Smooth muscle cell (in vitro differentiated cells): ENCODE data around the gene REXO1. TPM values are rescaled to one million over a fixed set of nuclear protein-coding genes. Genes with fewer than 3 reads are reported as not detected.

Experiments
- DNase-seq: peaks from one replicate; lab custom pipeline; 2025; ENCODE audit not compliant: unreplicated experiment; lab: John Stamatoyannopoulos, UW
- H2AFZ ChIP-seq: fragments of 200-600 bp; sonication (generic); 2 replicates; pipeline ENCODE4 v1.6.0; 2016; ENCODE audit warnings: antibody characterized with exemption, low read depth, mild to moderate bottlenecking
- H3F3A ChIP-seq: fragments of 200-600 bp; sonication (generic); 2 replicates; pipeline ENCODE4 v1.6.0; 2017; ENCODE audit warnings: antibody characterized with exemption, low read depth
- H3K27ac ChIP-seq: fragments of 200-600 bp; sonication (generic); 2 replicates; pipeline ENCODE4 v1.5.1; 2016; ENCODE audit warnings: low read depth, mild to moderate bottlenecking
- H3K27me3 ChIP-seq: fragments of 200-600 bp; sonication (generic); 2 replicates; pipeline ENCODE4 v1.6.1; 2016; ENCODE audit warnings: low read depth, mild to moderate bottlenecking
- H3K36me3 ChIP-seq: fragments of 200-600 bp; sonication (generic); 2 replicates; pipeline ENCODE4 v1.5.1; 2016; ENCODE audit warnings: low read depth
- H3K4me1 ChIP-seq: fragments of 200-600 bp; sonication (generic); 2 replicates; pipeline ENCODE4 v1.5.1; 2016; ENCODE audit warnings: low read depth
- H3K4me2 ChIP-seq: fragments of 200-600 bp; sonication (generic); 2 replicates; pipeline ENCODE4 v1.6.0; 2016; ENCODE audit warnings: mild to moderate bottlenecking
- H3K4me3 ChIP-seq: fragments of 200-600 bp; sonication (generic); 2 replicates; pipeline ENCODE4 v1.5.1; 2016; ENCODE audit warnings: mild to moderate bottlenecking
- H3K79me2 ChIP-seq: fragments of 200-600 bp; sonication (generic); 2 replicates; pipeline ENCODE4 v1.6.0; 2016; ENCODE audit warnings: low read depth, mild to moderate bottlenecking
- H3K9ac ChIP-seq: fragments of 200-600 bp; sonication (generic); 2 replicates; pipeline ENCODE4 v1.6.0; 2016; ENCODE audit warnings: low read depth
- H3K9me3 ChIP-seq: fragments of 200-600 bp; sonication (generic); replicated peaks from 2 replicates; pipeline ENCODE4 v1.5.1; 2016; ENCODE audit warnings: low read depth
- H4K20me1 ChIP-seq: fragments of 200-600 bp; sonication (generic); 2 replicates; pipeline ENCODE4 v1.6.0; 2016; ENCODE audit warnings: low read depth
- WGBS: methylation state at CpG from one replicate; pipeline ENCODE4 v1.1.7; 2016; ENCODE audit warnings: low lambda C conversion rate; 5-methylcytosine and 5-hydroxymethylcytosine counted together
- polyA plus RNA-seq: library from polyadenylated mRNA; unstranded; fragments of >200 nt; fragmentation: Nextera tagmentation; extraction: Ambion mirVana; gene quantifications from 2 replicates; pipeline ENCODE4 v1.2.1, GENCODE V29; 2016
- total RNA-seq: library from RNA; depleted of rRNA; stranded (reverse); fragments of >200 nt; gene quantifications from 2 replicates; pipeline ENCODE4 v1.2.3, GENCODE V29; 2014
- TF ChIP-seq, protein P1 (sequence below): fragments of 200-600 bp; sonication (generic); IDR thresholded peaks from 2 replicates; pipeline ENCODE4 v1.5.1; 2017; ENCODE audit warnings: borderline replicate concordance, mild to moderate bottlenecking, antibody characterized with exemption; ENCODE audit not compliant: insufficient read depth, poor library complexity, severe bottlenecking

The REXO1 gene
- total and polyA plus RNA-seq, 2 experiments from 2014 or later, result 10.6 to 11.6 TPM

DNA sequence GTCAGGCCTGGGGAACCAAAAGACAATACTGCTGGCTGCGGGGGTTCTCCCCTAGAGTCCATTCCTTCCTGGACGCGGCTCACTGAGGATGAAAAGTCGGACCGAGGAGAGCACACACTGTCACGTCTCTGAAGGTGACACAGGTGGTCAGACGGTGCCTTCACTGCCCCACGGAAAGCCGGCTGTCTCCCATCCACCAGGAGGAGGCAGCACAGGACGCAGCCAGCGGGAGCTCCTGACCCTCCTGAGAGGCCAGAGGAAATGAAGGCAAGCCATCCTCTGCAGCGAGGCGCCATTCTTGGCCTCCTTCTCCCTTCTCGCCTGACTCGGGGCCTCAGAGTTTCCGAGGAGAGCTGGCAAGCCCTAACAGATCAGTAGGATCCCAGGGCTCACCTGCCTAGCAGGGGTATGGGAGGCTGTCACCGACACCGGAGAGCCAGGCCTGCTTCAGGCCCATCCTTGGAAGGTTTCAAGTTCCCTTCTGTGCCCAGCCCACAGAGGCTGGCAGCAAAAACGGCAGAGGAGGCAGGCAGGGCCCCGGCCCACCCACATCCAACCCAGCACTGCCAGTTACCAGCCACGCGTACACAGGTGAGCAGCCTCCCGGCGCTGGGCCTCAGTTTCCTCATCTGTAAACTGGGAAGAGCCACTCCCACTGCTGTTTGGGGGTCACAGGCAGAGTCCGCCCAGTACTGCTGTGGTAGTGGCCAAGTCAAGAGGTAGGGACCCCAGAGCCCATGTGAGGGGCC, 4.5 kb downstream of the REXO1 start:
- Histone ChIP-seq H3F3A (peaks cover 1% of the 10 kb centered on the region), H2AFZ (no peak overlapping the region), H3K79me2 (peaks cover 84% of the 10 kb centered on the region), H3K4me3 (no peak overlapping the region), H3K27ac (no peak overlapping the region), H3K27me3 (no peaks in the 10 kb centered on the region), H3K4me1 (peaks cover 11% of the 10 kb centered on the region), H4K20me1 (peaks cover 92% of the 10 kb centered on the region), H3K9ac (no peak overlapping the region), H3K36me3 (no peaks in the 10 kb centered on the region), H3K4me2 (no peak overlapping the region), H3K9me3 (no peaks in the 10 kb centered on the region)
- TF ChIP-seq, protein P1, sequence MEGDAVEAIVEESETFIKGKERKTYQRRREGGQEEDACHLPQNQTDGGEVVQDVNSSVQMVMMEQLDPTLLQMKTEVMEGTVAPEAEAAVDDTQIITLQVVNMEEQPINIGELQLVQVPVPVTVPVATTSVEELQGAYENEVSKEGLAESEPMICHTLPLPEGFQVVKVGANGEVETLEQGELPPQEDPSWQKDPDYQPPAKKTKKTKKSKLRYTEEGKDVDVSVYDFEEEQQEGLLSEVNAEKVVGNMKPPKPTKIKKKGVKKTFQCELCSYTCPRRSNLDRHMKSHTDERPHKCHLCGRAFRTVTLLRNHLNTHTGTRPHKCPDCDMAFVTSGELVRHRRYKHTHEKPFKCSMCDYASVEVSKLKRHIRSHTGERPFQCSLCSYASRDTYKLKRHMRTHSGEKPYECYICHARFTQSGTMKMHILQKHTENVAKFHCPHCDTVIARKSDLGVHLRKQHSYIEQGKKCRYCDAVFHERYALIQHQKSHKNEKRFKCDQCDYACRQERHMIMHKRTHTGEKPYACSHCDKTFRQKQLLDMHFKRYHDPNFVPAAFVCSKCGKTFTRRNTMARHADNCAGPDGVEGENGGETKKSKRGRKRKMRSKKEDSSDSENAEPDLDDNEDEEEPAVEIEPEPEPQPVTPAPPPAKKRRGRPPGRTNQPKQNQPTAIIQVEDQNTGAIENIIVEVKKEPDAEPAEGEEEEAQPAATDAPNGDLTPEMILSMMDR, result no peak
- 92% methylated on average over 25 of the region's 25 CpGs for WGBS
- no peak for DNase-seq

DNA sequence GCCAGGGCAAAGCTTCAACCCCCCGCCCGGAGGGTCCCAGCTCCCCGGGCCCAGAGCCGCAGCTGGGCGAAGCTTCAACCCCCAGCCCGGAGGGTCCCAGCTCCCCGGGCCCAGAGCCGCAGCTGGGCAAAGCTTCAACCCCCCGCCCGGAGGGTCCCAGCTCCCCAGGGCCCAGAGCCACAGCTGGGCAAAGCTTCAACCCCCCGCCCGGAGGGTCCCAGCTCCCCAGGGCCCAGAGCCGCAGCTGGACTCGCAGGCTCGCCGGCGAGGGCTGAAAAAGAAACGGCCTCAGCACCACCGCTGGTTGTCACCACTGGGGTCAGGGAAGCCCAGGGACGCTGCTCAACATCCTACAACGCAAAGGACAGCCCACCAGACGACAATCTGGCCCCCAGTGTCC, 5.2 kb downstream of the REXO1 start:
- no peak overlapping the region for H2AFZ ChIP-seq
- no peaks in the 10 kb centered on the region for H3K9me3 ChIP-seq
- no peak overlapping the region for H3K4me2 ChIP-seq
- peaks cover 11% of the 10 kb centered on the region for H3K4me1 ChIP-seq
- H3K27me3 ChIP-seq, result no peaks in the 10 kb centered on the region
- no peak overlapping the region for H3K9ac ChIP-seq
- H3K36me3 ChIP-seq, result no peaks in the 10 kb centered on the region
- H3K79me2 ChIP-seq, result peaks cover 91% of the 10 kb centered on the region
- TF ChIP-seq, protein P1, result no peak
- no peak overlapping the region for H3K4me3 ChIP-seq
- peaks cover 99% of the 10 kb centered on the region for H4K20me1 ChIP-seq
- no peak for DNase-seq
- H3K27ac ChIP-seq, result no peak overlapping the region
- no peaks in the 10 kb centered on the region for H3F3A ChIP-seq
- WGBS, result 97% methylated on average over 22 of the region's 22 CpGs

DNA sequence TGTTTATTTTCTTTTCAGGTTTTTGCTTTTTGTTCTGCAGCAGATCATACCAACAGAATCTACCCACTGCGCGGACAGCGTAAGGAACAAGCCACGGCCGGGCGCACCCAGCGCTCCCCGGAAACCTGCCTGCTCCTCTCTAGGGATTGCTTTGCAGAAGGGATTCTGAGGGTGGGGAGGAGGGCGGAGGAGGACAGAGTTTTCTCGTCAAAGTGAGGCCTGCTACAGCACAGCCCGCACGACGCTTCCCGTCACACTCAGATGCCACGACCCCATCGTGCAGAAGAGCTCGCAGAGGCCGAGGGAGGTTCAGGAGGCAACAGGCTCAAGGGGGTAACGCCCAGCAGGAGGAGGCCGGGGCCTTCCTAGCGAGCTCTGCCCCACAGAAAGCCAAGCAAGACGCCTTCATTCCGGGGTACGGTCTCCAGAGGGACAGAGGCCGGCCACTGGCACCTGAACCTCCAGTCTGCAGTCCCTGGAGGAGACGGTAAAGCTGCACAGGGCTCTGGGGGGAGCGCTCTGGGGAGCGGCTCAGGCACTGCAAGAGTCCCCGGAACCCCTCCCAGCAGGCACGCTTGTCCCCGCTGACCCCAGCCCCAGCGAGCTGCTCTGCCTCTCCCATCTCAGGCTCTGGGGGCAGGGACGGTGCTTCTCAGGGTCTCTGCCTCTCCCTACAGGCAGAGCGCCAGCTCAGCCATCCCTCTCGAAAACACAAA, 6.9 kb downstream of the REXO1 start:
- no peak for DNase-seq
- no peaks in the 10 kb centered on the region for H3K36me3 ChIP-seq
- peaks cover 91% of the 10 kb centered on the region for H3K79me2 ChIP-seq
- no peak overlapping the region for H3K27ac ChIP-seq
- H3F3A ChIP-seq, result no peaks in the 10 kb centered on the region
- 92% methylated on average over 32 of the region's 35 CpGs for WGBS
- TF ChIP-seq, protein P1, result no peak
- H4K20me1 ChIP-seq, result peaks cover 100% of the 10 kb centered on the region
- no peak overlapping the region for H3K4me3 ChIP-seq
- H3K4me2 ChIP-seq, result no peak overlapping the region
- H3K4me1 ChIP-seq, result no peaks in the 10 kb centered on the region
- H2AFZ ChIP-seq, result no peak overlapping the region
- no peaks in the 10 kb centered on the region for H3K9me3 ChIP-seq
- H3K27me3 ChIP-seq, result no peaks in the 10 kb centered on the region
- H3K9ac ChIP-seq, result no peak overlapping the region
